GM21786 (cell line): ENCODE results near the gene ARMC3.
"Not testable (repeated sequence)": the region's sequence is repeated elsewhere in the genome, so short reads cannot be mapped to it uniquely, and the experiment has no call there.

Experiments
- ATAC-seq: cut with Tn5 transposase; IDR thresholded peaks from one replicate; pipeline ENCODE4 v1.9.1; 2021; ENCODE audit not compliant: unreplicated experiment

Gene ARMC3

DNA sequence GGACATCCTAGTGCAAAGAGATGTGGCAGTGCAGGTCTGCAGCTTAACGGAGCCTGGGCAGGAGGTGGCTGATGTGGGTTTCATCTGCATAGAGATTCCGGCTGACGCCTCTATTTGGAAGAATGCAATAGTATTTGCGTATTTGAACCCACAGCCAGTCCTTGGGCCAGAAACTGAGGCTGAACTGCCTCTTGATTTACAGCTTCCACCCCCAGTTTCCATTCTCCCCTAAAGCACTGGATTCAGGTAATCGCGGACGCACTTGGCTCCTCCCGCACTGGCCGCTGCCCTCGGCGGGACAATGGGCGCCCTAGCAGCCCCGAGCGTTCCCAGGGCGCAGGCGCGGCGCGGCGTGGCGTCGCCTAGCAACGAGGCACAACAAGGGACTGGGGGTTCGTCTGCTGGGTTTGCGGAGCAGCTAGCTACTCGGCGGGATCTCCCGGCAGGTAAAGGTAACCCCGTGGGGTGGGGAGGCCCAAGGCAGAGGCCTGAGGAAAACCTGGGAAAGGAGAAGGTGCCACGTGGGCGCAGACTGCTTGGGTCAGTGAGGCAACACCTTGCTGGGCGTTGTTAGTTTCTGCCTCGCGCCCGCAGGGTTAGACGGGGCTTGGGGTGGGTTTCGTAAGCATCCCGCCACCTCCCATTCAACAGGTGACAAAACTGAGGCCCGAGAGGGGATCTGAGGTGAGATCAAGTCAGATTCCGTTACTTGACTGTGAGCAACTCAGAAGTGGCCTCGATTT, at the start of gene ARMC3:
Gene ARMC3 (plus strand): TSS at position 393 of the 743 bp plus-strand sequence. CDS start 3,944 bp downstream, outside the sequence.
- peak; percentile 80 for ATAC-seq

- ATAC-seq, result no peak
Observed at GRCh38 chr10:22891797-22892196, 36.1 kb upstream of the ARMC3 start.

- no peak for ATAC-seq
Observed at GRCh38 chr10:22893781-22894180, 34.1 kb upstream of the ARMC3 start.

- ATAC-seq, result no peak
Observed at GRCh38 chr10:22894714-22895113, 33.1 kb upstream of the ARMC3 start.

- no peak for ATAC-seq
Observed at GRCh38 chr10:22895252-22895651, 32.6 kb upstream of the ARMC3 start.

DNA sequence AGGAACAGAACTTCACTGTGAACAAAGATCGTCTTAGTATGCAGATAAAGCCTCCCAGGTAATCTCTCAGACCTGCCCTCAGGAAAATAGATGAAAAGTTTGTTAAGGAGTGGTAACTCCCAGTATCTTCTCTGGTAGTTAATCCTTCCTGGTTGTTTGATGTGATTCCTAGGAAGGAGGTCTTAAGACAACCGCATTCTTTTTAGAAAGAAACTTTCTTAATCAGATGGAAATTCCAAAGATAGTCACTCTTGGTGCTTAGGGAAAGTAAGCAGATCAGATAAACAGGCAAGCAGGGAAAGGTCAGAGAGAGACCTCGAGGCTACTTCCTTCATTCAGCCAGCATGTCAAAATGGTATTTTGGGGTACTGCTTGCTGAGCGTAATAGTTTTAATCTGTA, 30.5 kb upstream of the ARMC3 start:
- ATAC-seq, result no peak

- ATAC-seq, result no peak
Observed at GRCh38 chr10:22899307-22899706, 28.5 kb upstream of the ARMC3 start.

DNA sequence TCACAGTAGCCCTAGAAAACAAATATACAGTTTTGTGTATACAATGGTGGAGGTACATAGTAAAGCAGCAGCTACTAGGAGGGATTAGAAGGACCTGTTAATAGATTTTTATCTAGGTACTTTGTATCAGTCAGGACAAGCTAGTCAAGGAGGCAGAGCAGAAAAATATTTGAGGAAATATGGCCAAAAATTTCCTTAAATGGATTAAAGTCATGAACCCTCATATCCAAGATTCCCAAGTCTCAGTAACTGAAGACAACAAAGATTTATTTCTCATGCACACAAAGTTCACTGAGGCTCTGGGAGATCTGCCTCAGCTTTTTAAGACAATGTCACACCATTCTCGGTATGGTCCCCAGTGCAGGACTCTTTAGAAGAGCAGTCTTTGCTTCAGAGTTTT, 28.1 kb upstream of the ARMC3 start:
- ATAC-seq, result no peak

- no peak for ATAC-seq
Observed at GRCh38 chr10:22900841-22901601, 26.8 kb upstream of the ARMC3 start.

GRCh38 chr10:22902147-22902546, 25.7 kb upstream of the ARMC3 start:
- ATAC-seq, result not testable (repeated sequence)

- ATAC-seq, result no peak
Observed at GRCh38 chr10:22903694-22904093, 24.2 kb upstream of the ARMC3 start.

GRCh38 chr10:22906767-22907166, 21.1 kb upstream of the ARMC3 start:
- no peak for ATAC-seq

DNA sequence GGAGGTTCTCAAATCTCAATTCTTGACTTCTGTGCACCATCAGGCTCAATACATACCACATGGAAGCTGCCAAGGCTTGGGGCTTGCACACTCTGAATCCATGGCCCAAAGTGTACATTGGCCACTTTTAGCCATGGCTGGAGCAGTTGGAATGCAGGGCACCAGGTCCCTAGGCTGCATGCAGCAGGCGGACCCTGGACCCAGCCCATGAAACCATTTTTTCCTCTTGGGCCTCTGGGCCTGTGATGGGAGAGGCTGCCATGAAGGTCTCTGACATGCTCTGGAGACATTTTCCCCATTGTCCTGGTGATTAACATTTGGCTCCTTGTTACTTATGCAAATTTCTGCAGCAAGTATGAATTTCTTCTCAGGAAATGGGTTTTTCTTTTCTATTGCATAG, 19.0 kb upstream of the ARMC3 start:
- ATAC-seq, result no peak

- not testable (repeated sequence) for ATAC-seq
Observed at GRCh38 chr10:22909673-22910072, 18.2 kb upstream of the ARMC3 start.

DNA sequence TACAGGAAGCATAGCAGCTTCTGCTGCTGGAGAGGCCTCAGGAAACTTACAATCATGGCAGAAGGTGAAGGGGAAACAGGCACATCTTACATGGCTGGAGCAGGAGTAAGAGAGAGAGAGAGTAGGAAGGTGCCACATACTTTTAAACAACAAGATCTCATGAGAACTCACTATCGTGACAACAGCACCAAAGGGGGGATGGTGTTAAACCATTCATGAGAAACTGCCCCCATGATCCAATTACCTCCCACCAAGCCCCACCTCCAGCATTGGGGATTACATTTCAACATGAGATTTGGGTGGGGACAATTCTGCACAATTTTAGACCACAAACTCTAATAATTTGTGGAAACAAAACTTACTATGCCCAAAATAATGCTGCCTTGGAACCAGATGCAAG, 16.8 kb upstream of the ARMC3 start:
- no peak for ATAC-seq

- no peak for ATAC-seq
Observed at GRCh38 chr10:22911889-22912762, 15.7 kb upstream of the ARMC3 start.

DNA sequence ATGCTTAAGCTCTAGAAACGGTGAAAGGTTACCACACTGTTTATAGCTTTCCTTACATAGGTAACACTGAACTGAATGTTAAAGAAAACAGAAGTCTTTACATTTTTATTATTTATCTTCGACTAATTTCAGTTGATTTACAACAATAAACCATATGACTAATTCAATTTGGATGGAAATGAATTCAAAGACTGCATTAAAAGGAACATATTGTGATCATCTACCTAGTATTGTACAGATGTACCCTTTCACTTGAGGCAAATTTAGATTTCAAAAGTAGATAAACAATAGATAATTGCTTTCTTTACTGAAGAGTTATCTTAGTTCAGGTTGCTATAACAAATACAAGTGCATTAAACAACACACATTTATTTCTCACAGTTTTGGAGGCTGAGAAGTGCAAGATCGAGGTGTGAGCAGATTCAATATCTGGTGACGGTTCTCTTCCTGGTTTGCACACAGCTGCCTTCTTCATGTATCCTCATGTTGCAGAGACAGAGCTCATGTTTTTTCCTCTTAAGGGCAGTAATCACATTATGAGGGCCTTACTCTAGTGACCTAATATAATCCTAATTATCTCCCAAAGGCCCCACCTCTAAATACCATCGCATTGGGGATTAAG, 15.0 kb upstream of the ARMC3 start:
- no peak for ATAC-seq

DNA sequence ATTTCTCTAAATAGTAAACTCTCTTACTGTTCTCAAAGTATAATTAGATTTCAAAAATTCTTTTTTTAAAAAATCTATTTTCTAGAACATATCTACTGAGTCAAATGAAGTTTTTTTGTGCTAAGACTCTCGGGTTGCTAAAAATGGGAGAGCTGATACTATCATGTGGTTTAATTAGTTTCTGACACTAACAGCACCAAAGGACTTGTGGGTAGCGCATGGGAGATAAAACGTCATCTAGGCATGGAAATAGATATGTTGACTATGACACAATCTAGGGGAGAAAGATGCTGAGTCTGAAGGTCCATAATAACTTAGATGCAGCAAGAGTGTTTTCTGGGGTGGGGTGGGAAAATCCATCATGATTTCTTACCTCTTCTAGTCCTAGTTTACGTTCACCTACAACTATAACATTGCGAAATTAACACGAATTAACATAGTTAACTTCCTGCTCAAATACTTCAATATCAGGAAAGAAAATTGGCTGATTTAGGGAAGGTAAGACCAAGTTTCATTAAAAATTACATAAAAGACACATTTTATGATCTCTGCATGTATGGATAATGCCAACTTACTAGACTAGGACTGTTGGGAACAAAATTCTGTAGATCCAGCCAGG, 14.3 kb upstream of the ARMC3 start:
- ATAC-seq, result no peak

DNA sequence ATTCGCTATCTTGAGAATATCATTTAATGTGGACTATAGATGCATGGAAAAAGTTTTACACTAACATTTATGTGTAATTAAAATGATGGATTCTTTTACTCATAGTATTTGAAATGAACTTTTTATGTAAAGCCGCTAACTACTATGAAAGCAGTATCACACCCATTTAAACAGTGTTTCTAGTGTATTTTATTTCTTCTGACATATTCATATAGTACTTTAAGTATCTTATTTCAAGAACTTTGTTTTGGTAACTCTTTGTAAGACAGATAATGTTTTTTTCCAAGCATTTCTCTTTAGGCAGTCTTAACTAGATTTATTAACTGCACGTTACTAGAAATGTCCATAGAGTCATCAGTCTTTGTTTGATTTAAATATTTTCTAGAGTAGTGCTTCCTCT, 12.5 kb upstream of the ARMC3 start:
- no peak for ATAC-seq

- ATAC-seq, result no peak
Observed at GRCh38 chr10:22925088-22925487, 2.8 kb upstream of the ARMC3 start.

GRCh38 chr10:22927166-22927565, 687 bp upstream of the ARMC3 start:
- ATAC-seq, result no peak
